HS-5 (cell line): ENCODE measurements around the gene CRIP3.
"Not testable (repeated sequence)": the region's sequence is repeated elsewhere in the genome, so short reads cannot be mapped to it uniquely, and the experiment has no call there.

Experiments
- DNase-seq: peaks from one replicate; pipeline ENCODE4 v3.0.0-alpha.2; 2012; ENCODE audit warnings: low read depth

CRIP3 gene

GRCh38 chr6:43308101-43308989 lies at the start of gene CRIP3:
Gene CRIP3 (minus strand): TSS chr6:43308826. CDS start chr6:43308792, 34 bp downstream.
- DNase-seq = peak; percentile 2

- DNase-seq = no peak
Measured at GRCh38 chr6:43355862-43356590, 47.4 kb upstream of the CRIP3 start.

- DNase-seq = not testable (repeated sequence)
Measured at GRCh38 chr6:43351951-43352350, 43.3 kb upstream of the CRIP3 start.

GRCh38 chr6:43347444-43347843 lies 38.8 kb upstream of the CRIP3 start:
- no peak for DNase-seq

- DNase-seq = no peak
Measured at GRCh38 chr6:43347021-43347420, 38.4 kb upstream of the CRIP3 start.

- not testable (repeated sequence) for DNase-seq
Measured at GRCh38 chr6:43346243-43346642, 37.6 kb upstream of the CRIP3 start.

GRCh38 chr6:43339168-43339567 lies 30.5 kb upstream of the CRIP3 start:
- no peak for DNase-seq

GRCh38 chr6:43338243-43338642 lies 29.6 kb upstream of the CRIP3 start:
- no peak for DNase-seq

- no peak for DNase-seq
Measured at GRCh38 chr6:43336382-43336781, 27.8 kb upstream of the CRIP3 start.

GRCh38 chr6:43335469-43335868 lies 26.8 kb upstream of the CRIP3 start:
- DNase-seq = no peak

- DNase-seq = peak; percentile 25
Measured at GRCh38 chr6:43334466-43335095, 26.0 kb upstream of the CRIP3 start.

GRCh38 chr6:43331891-43332290 lies 23.3 kb upstream of the CRIP3 start:
- no peak for DNase-seq

GRCh38 chr6:43331470-43331869 lies 22.8 kb upstream of the CRIP3 start:
- no peak for DNase-seq

- DNase-seq = no peak
Measured at GRCh38 chr6:43328528-43328927, 19.9 kb upstream of the CRIP3 start.

GRCh38 chr6:43325876-43326275 lies 17.2 kb upstream of the CRIP3 start:
- no peak for DNase-seq

GRCh38 chr6:43318011-43318410 lies 9.4 kb upstream of the CRIP3 start:
- DNase-seq = no peak

- no peak for DNase-seq
Measured at GRCh38 chr6:43313813-43314212, 5.2 kb upstream of the CRIP3 start.

- no peak for DNase-seq
Measured at GRCh38 chr6:43311666-43312065, 3.0 kb upstream of the CRIP3 start.

GRCh38 chr6:43310624-43311023 lies 2.0 kb upstream of the CRIP3 start:
- DNase-seq = no peak

- no peak for DNase-seq
Measured at GRCh38 chr6:43310134-43310533, 1.5 kb upstream of the CRIP3 start.

- DNase-seq = no peak
Measured at GRCh38 chr6:43308990-43309477, 408 bp upstream of the CRIP3 start.

- no peak for DNase-seq
Measured at GRCh38 chr6:43307451-43308100, 1.1 kb downstream of the CRIP3 start.
